SU-DHL-6 (cell line): ENCODE measurements around the gene RGP1.

Source experiments
- CTCF ChIP-seq: fragments of 200-600 bp; sonication (generic); IDR thresholded peaks from one replicate; pipeline ENCODE4 v1.5.1; 2017; ENCODE audit warnings: antibody characterized with exemption, mild to moderate bottlenecking, low read length, moderate library complexity; ENCODE audit not compliant: insufficient read depth, poor library complexity, severe bottlenecking
- EZH2phosphoT487 ChIP-seq: fragments of 200-600 bp; sonication (generic), shearing (Covaris generic); conservative IDR thresholded peaks from 2 replicates; pipeline ENCODE4 v1.6.1; 2018; ENCODE audit warnings: mild to moderate bottlenecking, antibody characterized with exemption, low read length, moderate library complexity, mixed read lengths

DNA sequence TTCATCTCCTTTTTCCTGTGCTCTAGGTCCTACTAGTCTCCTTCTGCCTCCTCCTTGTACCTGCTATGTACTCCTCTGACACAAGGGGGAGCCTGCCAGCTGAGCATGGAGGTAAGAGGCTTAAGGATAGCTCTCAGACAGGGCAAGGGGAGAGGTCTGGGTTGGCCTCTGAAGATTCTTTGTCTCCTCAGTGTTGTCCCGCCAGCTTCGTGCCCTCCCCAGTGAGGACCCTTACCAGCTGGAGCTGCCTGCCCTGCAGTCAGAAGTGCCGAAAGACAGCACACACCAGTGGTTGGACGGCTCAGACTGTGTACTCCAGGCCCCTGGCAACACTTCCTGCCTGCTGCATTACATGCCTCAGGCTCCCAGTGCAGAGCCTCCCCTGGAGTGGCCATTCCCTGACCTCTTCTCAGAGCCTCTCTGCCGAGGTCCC lies 12.9 kb upstream of the RGP1 start:
- peak; percentile 96 for TF ChIP-seq CTCF
- TF ChIP-seq EZH2phosphoT487 = no peak
